ENCODE data around the gene IGSF3.

DNA sequence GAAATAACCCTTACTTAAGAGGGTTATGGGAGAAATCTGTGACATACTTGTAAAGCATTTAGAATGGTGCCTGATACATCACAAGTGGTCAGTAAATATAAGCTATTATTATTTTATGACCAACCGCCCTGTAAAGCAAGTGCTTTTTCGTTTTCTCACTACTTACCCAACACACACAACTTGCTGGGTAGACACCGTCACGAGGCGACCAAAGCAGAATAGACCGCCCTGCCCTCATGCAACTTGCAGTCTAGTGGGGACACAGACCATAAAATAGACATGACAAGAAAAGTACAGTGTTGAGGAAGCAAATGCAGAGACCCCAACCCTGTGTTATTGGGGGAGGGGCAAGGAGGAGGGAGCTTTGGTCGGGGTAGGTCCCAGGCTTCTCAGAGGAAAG is 744 bp upstream of the IGSF3 start:
- TF ChIP-seq, protein P1, sequence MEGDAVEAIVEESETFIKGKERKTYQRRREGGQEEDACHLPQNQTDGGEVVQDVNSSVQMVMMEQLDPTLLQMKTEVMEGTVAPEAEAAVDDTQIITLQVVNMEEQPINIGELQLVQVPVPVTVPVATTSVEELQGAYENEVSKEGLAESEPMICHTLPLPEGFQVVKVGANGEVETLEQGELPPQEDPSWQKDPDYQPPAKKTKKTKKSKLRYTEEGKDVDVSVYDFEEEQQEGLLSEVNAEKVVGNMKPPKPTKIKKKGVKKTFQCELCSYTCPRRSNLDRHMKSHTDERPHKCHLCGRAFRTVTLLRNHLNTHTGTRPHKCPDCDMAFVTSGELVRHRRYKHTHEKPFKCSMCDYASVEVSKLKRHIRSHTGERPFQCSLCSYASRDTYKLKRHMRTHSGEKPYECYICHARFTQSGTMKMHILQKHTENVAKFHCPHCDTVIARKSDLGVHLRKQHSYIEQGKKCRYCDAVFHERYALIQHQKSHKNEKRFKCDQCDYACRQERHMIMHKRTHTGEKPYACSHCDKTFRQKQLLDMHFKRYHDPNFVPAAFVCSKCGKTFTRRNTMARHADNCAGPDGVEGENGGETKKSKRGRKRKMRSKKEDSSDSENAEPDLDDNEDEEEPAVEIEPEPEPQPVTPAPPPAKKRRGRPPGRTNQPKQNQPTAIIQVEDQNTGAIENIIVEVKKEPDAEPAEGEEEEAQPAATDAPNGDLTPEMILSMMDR (IDR thresholded peaks at IDR 0.05; ENCODE audit: low read depth, low read length) = no peak
- TF ChIP-seq POLR2A (IDR thresholded peaks at IDR 0.05; ENCODE audit: extremely low read depth, insufficient read length) (no peak), MAX (IDR thresholded peaks at IDR 0.05; ENCODE audit: low read depth, low read length) (no peak)
